H1 (cell line): ENCODE results near the gene NR2F1. TPM values are rescaled to one million over a fixed set of nuclear protein-coding genes. Genes with fewer than 3 reads are reported as not detected.

Experiments
- BCL11A ChIP-seq, 2 experiments: IDR thresholded peaks; one replicate each; pipeline ENCODE4 v1.6.1; 2011; ENCODE audit warnings: low read depth in 2 of 2, low read length in 2 of 2, mild to moderate bottlenecking in 2 of 2
- CEBPB ChIP-seq: IDR thresholded peaks from 2 replicates; pipeline ENCODE4 v1.6.1; 2012; ENCODE audit warnings: low read depth, low read length
- CHD2 ChIP-seq: IDR thresholded peaks from 2 replicates; pipeline ENCODE4 v1.6.1; 2012; ENCODE audit warnings: low read length, improper control_type of control experiment
- GTF2F1 ChIP-seq: IDR thresholded peaks from 2 replicates; pipeline ENCODE4 v1.6.1; 2012; ENCODE audit warnings: low read depth, low read length, improper control_type of control experiment, borderline replicate concordance
- RXRA ChIP-seq: IDR thresholded peaks from 2 replicates; pipeline ENCODE4 v1.6.1; 2011; ENCODE audit warnings: low read depth, mild to moderate bottlenecking, low read length, moderate library complexity; ENCODE audit not compliant: insufficient read depth
- TBP ChIP-seq: IDR thresholded peaks from 2 replicates; pipeline ENCODE4 v1.6.1; 2011; ENCODE audit warnings: low read depth, low read length, improper control_type of control experiment
- polyA plus RNA-seq, 7 experiments: library from polyadenylated mRNA; depleted of rRNA in 3 of 7; stranded (reverse) in 5 of 7; unstranded in 2 of 7; fragments of >200 nt in 5 of 7; fragments of 200-250 nt in 2 of 7; gene quantifications; 1 replicate in 5 of 7; 2 replicates in 1 of 7; 4 replicates in 1 of 7; pipeline versions ENCODE4 v1.2.1 to v1.2.3, GENCODE V29; 2011 to 2013; ENCODE audit warnings: missing spikeins in 2 of 7, mixed read lengths in 2 of 7
- total RNA-seq: library from RNA; stranded (reverse); fragmentation: NEBNext Ultra II Directional; extraction: Animal tissue kit (Norgen Biotek cat#: 25700); gene quantifications from 2 replicates; pipeline ENCODE4 v1.2.1, GENCODE V29; 2021
- TF ChIP-seq, protein P1 (sequence below): fragments of 300-600 bp; sonication (generic); IDR thresholded peaks from 2 replicates; pipeline ENCODE4 v1.7.1; 2012; ENCODE audit warnings: low read length, moderate library complexity, mild to moderate bottlenecking, inconsistent platforms; ENCODE audit not compliant: insufficient replicate concordance

Gene NR2F1
- total and polyA plus RNA-seq, 2 of the 8 experiments (the other 6 are each of a cell fraction or from before 2014, with no cell fraction given) = not detected

DNA sequence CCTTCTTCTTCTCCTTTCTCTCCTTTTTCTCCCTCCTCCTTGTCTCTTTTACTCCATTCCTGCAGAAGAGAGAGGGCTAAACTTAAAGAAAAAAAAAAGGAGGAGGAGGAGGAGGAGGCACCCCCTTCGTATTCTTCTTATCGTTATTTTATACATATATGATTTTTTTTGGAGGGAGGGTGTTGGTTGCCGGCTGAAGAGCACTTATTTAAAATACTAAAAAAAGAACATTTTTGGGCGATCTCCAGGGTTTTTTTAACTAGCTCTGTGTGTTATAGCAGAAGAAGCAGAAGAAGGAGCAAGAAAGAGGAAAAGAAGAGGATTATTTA, 381 bp downstream of the NR2F1 start (continued):
- TF ChIP-seq, protein P1, sequence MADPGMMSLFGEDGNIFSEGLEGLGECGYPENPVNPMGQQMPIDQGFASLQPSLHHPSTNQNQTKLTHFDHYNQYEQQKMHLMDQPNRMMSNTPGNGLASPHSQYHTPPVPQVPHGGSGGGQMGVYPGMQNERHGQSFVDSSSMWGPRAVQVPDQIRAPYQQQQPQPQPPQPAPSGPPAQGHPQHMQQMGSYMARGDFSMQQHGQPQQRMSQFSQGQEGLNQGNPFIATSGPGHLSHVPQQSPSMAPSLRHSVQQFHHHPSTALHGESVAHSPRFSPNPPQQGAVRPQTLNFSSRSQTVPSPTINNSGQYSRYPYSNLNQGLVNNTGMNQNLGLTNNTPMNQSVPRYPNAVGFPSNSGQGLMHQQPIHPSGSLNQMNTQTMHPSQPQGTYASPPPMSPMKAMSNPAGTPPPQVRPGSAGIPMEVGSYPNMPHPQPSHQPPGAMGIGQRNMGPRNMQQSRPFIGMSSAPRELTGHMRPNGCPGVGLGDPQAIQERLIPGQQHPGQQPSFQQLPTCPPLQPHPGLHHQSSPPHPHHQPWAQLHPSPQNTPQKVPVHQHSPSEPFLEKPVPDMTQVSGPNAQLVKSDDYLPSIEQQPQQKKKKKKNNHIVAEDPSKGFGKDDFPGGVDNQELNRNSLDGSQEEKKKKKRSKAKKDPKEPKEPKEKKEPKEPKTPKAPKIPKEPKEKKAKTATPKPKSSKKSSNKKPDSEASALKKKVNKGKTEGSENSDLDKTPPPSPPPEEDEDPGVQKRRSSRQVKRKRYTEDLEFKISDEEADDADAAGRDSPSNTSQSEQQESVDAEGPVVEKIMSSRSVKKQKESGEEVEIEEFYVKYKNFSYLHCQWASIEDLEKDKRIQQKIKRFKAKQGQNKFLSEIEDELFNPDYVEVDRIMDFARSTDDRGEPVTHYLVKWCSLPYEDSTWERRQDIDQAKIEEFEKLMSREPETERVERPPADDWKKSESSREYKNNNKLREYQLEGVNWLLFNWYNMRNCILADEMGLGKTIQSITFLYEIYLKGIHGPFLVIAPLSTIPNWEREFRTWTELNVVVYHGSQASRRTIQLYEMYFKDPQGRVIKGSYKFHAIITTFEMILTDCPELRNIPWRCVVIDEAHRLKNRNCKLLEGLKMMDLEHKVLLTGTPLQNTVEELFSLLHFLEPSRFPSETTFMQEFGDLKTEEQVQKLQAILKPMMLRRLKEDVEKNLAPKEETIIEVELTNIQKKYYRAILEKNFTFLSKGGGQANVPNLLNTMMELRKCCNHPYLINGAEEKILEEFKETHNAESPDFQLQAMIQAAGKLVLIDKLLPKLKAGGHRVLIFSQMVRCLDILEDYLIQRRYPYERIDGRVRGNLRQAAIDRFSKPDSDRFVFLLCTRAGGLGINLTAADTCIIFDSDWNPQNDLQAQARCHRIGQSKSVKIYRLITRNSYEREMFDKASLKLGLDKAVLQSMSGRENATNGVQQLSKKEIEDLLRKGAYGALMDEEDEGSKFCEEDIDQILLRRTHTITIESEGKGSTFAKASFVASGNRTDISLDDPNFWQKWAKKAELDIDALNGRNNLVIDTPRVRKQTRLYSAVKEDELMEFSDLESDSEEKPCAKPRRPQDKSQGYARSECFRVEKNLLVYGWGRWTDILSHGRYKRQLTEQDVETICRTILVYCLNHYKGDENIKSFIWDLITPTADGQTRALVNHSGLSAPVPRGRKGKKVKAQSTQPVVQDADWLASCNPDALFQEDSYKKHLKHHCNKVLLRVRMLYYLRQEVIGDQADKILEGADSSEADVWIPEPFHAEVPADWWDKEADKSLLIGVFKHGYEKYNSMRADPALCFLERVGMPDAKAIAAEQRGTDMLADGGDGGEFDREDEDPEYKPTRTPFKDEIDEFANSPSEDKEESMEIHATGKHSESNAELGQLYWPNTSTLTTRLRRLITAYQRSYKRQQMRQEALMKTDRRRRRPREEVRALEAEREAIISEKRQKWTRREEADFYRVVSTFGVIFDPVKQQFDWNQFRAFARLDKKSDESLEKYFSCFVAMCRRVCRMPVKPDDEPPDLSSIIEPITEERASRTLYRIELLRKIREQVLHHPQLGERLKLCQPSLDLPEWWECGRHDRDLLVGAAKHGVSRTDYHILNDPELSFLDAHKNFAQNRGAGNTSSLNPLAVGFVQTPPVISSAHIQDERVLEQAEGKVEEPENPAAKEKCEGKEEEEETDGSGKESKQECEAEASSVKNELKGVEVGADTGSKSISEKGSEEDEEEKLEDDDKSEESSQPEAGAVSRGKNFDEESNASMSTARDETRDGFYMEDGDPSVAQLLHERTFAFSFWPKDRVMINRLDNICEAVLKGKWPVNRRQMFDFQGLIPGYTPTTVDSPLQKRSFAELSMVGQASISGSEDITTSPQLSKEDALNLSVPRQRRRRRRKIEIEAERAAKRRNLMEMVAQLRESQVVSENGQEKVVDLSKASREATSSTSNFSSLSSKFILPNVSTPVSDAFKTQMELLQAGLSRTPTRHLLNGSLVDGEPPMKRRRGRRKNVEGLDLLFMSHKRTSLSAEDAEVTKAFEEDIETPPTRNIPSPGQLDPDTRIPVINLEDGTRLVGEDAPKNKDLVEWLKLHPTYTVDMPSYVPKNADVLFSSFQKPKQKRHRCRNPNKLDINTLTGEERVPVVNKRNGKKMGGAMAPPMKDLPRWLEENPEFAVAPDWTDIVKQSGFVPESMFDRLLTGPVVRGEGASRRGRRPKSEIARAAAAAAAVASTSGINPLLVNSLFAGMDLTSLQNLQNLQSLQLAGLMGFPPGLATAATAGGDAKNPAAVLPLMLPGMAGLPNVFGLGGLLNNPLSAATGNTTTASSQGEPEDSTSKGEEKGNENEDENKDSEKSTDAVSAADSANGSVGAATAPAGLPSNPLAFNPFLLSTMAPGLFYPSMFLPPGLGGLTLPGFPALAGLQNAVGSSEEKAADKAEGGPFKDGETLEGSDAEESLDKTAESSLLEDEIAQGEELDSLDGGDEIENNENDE = no peak
- TF ChIP-seq GTF2F1 (no peak), RXRA (no peak), BCL11A (IDR thresholded peaks at IDR 0.05; ENCODE audit: low read depth in 2 of 2, low read length in 2 of 2) (no peak), TBP (no peak), CEBPB (no peak), CHD2 (no peak)
